Measurements from ENCODE around the gene SPATA25. TPM values are rescaled to one million over a fixed set of nuclear protein-coding genes. Genes with fewer than 3 reads are reported as not detected.

The SPATA25 gene
- total RNA-seq, 1 experiment from 2014 or later, result 1.8 TPM

GRCh38 chr20:45863543-45864470 lies 23.6 kb downstream of the SPATA25 start:
- no peaks in the 10 kb centered on the region for H3K27me3 ChIP-seq (ENCODE audit: control insufficient read depth, insufficient read depth, low read length)
- POLR2A ChIA-PET, result no interaction called here
- H3K4me1 ChIP-seq (ENCODE audit: control insufficient read depth, insufficient read depth, low read length), result peaks cover 7% of the 10 kb centered on the region; the same call in 1 of the 2 replicates
- no TSS peak for BruUV-seq (replicated peaks)
- DNase-seq (ENCODE audit: low read depth, low spot score) (no peak), ATAC-seq (no peak)
- H3K27ac ChIP-seq (ENCODE audit: low read length), result no peak overlapping the region
- CTCF ChIA-PET, result no interaction called here
- no peak overlapping the region for H3K4me3 ChIP-seq (ENCODE audit: low read depth in 2 of 2, low read length in 2 of 2)
- H3K36me3 ChIP-seq (ENCODE audit: control insufficient read depth, insufficient read depth, low read length), result no peaks in the 10 kb centered on the region
- in situ Hi-C loops (cut with HindIII; ENCODE audit: low pct_unique_long_range_greater_than_20kb, low sequenced_read_pairs), result no loop called here
- H3K9me3 ChIP-seq (ENCODE audit: control insufficient read depth, insufficient read depth, low read depth, low read length), result no peaks in the 10 kb centered on the region
- intact Hi-C loops (cut with micrococcal nuclease; ENCODE audit: unreplicated experiment), result no loop called here
- no peak for TF ChIP-seq CTCF (IDR thresholded peaks at IDR 0.05)
- TF ChIP-seq POLR2AphosphoS5 (IDR thresholded peaks at IDR 0.05; ENCODE audit: low read depth, low read length), result no peak
- no peak for TF ChIP-seq TCF7L2 (IDR thresholded peaks at IDR 0.05; ENCODE audit: low read depth, low read length)
- TF ChIP-seq REST (IDR thresholded peaks at IDR 0.05; ENCODE audit: insufficient read depth in 1 of 2, low read depth in 2 of 2, low read length in 1 of 2), result no peak
- no peak for TF ChIP-seq SIN3A (IDR thresholded peaks at IDR 0.05; ENCODE audit: borderline replicate concordance, insufficient read depth, low read depth, low read length)

GRCh38 chr20:45861221-45862075 lies 26.0 kb downstream of the SPATA25 start:
- no peak for DNase-seq (ENCODE audit: low read depth, low spot score)

More at GRCh38 chr20:45861221-45862075, 26.0 kb downstream of the SPATA25 start:
- TF ChIP-seq REST (IDR thresholded peaks at IDR 0.05; ENCODE audit: insufficient read depth in 1 of 2, low read depth in 2 of 2, low read length in 1 of 2), result no peak
- TF ChIP-seq TCF7L2 (IDR thresholded peaks at IDR 0.05; ENCODE audit: low read depth, low read length), result no peak
- TF ChIP-seq SIN3A (IDR thresholded peaks at IDR 0.05; ENCODE audit: borderline replicate concordance, insufficient read depth, low read depth, low read length), result no peak
- no peak for TF ChIP-seq POLR2AphosphoS5 (IDR thresholded peaks at IDR 0.05; ENCODE audit: low read depth, low read length)
- no peak for TF ChIP-seq CTCF (IDR thresholded peaks at IDR 0.05)
- Histone ChIP-seq H3K4me3 (ENCODE audit: low read depth in 2 of 2, low read length in 2 of 2) (no peak overlapping the region), H3K36me3 (ENCODE audit: control insufficient read depth, insufficient read depth, low read length) (no peaks in the 10 kb centered on the region; the same call in 1 of the 2 replicates), H3K27ac (ENCODE audit: low read length) (no peak overlapping the region), H3K27me3 (ENCODE audit: control insufficient read depth, insufficient read depth, low read length) (no peaks in the 10 kb centered on the region), H3K9me3 (ENCODE audit: control insufficient read depth, insufficient read depth, low read depth, low read length) (no peaks in the 10 kb centered on the region), H3K4me1 (ENCODE audit: control insufficient read depth, insufficient read depth, low read length) (peaks cover 4% of the 10 kb centered on the region; the same call in 1 of the 2 replicates)
- intact Hi-C loops (cut with micrococcal nuclease; ENCODE audit: unreplicated experiment) (no loop called here), in situ Hi-C loops (cut with HindIII; ENCODE audit: low pct_unique_long_range_greater_than_20kb, low sequenced_read_pairs) (no loop called here)
- no peak for ATAC-seq
- ChIA-PET CTCF (no interaction called here), POLR2A (interaction anchor here (0.6 kb wide), 1 partner anchor 780 kb away, joined by 3 read pairs; no protein-coding TSS in a partner anchor)
- no TSS peak for BruUV-seq (replicated peaks)
